Neuronal stem cell (in vitro differentiated cells): ENCODE data around the gene DLGAP4.

Experiments used
- DNase-seq: peaks from one replicate; pipeline ENCODE4 v3.0.0-alpha.2; 2013; ENCODE audit warnings: low spot score
- H2AFZ ChIP-seq: one replicate; pipeline ENCODE4 v1.6.1; 2013; ENCODE audit warnings: mild to moderate bottlenecking, low read length, inconsistent platforms
- H2AK5ac ChIP-seq: 2 replicates; pipeline ENCODE4 v1.6.1; 2013; ENCODE audit warnings: low read depth, mild to moderate bottlenecking, inconsistent platforms, low read length, moderate library complexity, mixed read lengths
- H2BK120ac ChIP-seq: 2 replicates; pipeline ENCODE4 v1.6.1; 2013; ENCODE audit warnings: low read depth, mild to moderate bottlenecking, inconsistent platforms, low read length, moderate library complexity, mixed read lengths
- H2BK12ac ChIP-seq: one replicate; pipeline ENCODE4 v1.6.1; 2013; ENCODE audit warnings: low read length, inconsistent platforms
- H2BK15ac ChIP-seq: 2 replicates; pipeline ENCODE4 v1.6.1; 2013; ENCODE audit warnings: mild to moderate bottlenecking, low read length, inconsistent platforms, mixed read lengths
- H2BK5ac ChIP-seq: one replicate; pipeline ENCODE4 v1.6.1; 2013; ENCODE audit warnings: inconsistent platforms, mild to moderate bottlenecking, low read length, moderate library complexity
- H3K14ac ChIP-seq: one replicate; pipeline ENCODE4 v1.6.1; 2013; ENCODE audit warnings: low read length, inconsistent platforms
- H3K18ac ChIP-seq: 2 replicates; pipeline ENCODE4 v1.6.1; 2013; ENCODE audit warnings: low read length, inconsistent platforms
- H3K23ac ChIP-seq: 2 replicates; pipeline ENCODE4 v1.6.1; 2013; ENCODE audit warnings: low read depth, mild to moderate bottlenecking, mixed read lengths, low read length, inconsistent platforms; ENCODE audit not compliant: poor library complexity
- H3K27ac ChIP-seq: replicated peaks from 3 replicates; pipeline ENCODE4 v1.5.1; 2013; ENCODE audit warnings: low read length, inconsistent platforms
- H3K27me3 ChIP-seq, 3 experiments: 2 replicates each; pipeline ENCODE4 v1.6.1; 2013; ENCODE audit warnings: low read length in 3 of 3, mild to moderate bottlenecking in 2 of 3, inconsistent platforms in 1 of 3, low read depth in 1 of 3, mixed read lengths in 1 of 3, moderate library complexity in 1 of 3; ENCODE audit not compliant: control insufficient read depth in 3 of 3, insufficient read depth in 3 of 3
- H3K36me3 ChIP-seq, 2 donors: replicated peaks in 1 of 2; 2 replicates each; pipeline ENCODE4 v1.6.1; 2013; ENCODE audit warnings: low read length in 2 of 2; ENCODE audit not compliant: control insufficient read depth in 2 of 2, insufficient read depth in 2 of 2
- H3K4ac ChIP-seq: 2 replicates; pipeline ENCODE4 v1.6.1; 2013; ENCODE audit warnings: inconsistent platforms, mild to moderate bottlenecking, low read length, moderate library complexity
- H3K4me1 ChIP-seq, 2 donors: 1 replicate in 1 of 2; 2 replicates in 1 of 2; pipeline ENCODE4 v1.6.1; 2013; ENCODE audit warnings: low read length in 2 of 2, low read depth in 1 of 2; ENCODE audit not compliant: control insufficient read depth in 2 of 2, insufficient read depth in 1 of 2
- H3K4me2 ChIP-seq: one replicate; pipeline ENCODE4 v1.6.1; 2013; ENCODE audit warnings: mild to moderate bottlenecking, low read length, inconsistent platforms; ENCODE audit not compliant: insufficient read depth, poor library complexity, severe bottlenecking
- H3K4me3 ChIP-seq, 2 donors: 2 replicates each; pipeline ENCODE4 v1.5.1; 2013; ENCODE audit warnings: low read length in 2 of 2, mild to moderate bottlenecking in 2 of 2, inconsistent platforms in 1 of 2, moderate library complexity in 1 of 2
- H3K79me1 ChIP-seq: one replicate; pipeline ENCODE4 v1.6.1; 2013; ENCODE audit warnings: low read depth, mild to moderate bottlenecking, inconsistent platforms, low read length, moderate library complexity
- H3K9ac ChIP-seq: one replicate; pipeline ENCODE4 v1.6.1; 2013; ENCODE audit warnings: mild to moderate bottlenecking, low read depth, low read length, inconsistent platforms; ENCODE audit not compliant: poor library complexity
- H3K9me3 ChIP-seq, 2 donors: replicated peaks in 1 of 2; 2 replicates each; pipeline versions ENCODE3 to v1.6.1; 2013; ENCODE audit warnings: low read length in 2 of 2, mild to moderate bottlenecking in 2 of 2, inconsistent platforms in 1 of 2, low read depth in 1 of 2, mixed read lengths in 1 of 2, moderate library complexity in 1 of 2; ENCODE audit not compliant: control insufficient read depth in 2 of 2, insufficient read depth in 1 of 2
- H4K8ac ChIP-seq: one replicate; pipeline ENCODE4 v1.6.1; 2013; ENCODE audit warnings: low read depth, mild to moderate bottlenecking, inconsistent platforms, low read length, moderate library complexity
- H4K91ac ChIP-seq: one replicate; pipeline ENCODE4 v1.6.1; 2013; ENCODE audit warnings: low read length, low read depth, mild to moderate bottlenecking, inconsistent platforms; ENCODE audit not compliant: poor library complexity
- WGBS, 2 donors: extraction: QIAGEN DNeasy Blood & Tissue Kit; methylation state at CpG; one replicate each; pipeline ENCODE4 v1.1.7; 2013; ENCODE audit warnings: missing lambda C conversion rate in 2 of 2, mixed read lengths in 1 of 2; ENCODE audit not compliant: insufficient read length in 2 of 2, insufficient replicate concordance in 1 of 2; ENCODE audit errors: extremely low coverage in 2 of 2; 5-methylcytosine and 5-hydroxymethylcytosine counted together

Gene DLGAP4

GRCh38 chr20:36399147-36399968, 93.2 kb downstream of the DLGAP4 start:
- H3K4me3 ChIP-seq, result no peak overlapping the region
- no peak overlapping the region for H3K4ac ChIP-seq
- H2BK15ac ChIP-seq, result no peak overlapping the region
- no peaks in the 10 kb centered on the region for H3K4me1 ChIP-seq
- no peak overlapping the region for H2AK5ac ChIP-seq
- H2BK5ac ChIP-seq, result no peak overlapping the region
- H3K79me1 ChIP-seq, result no peaks in the 10 kb centered on the region
- H4K91ac ChIP-seq, result no peak overlapping the region
- H3K4me2 ChIP-seq, result no peak overlapping the region
- H4K8ac ChIP-seq, result no peak overlapping the region
- H3K27ac ChIP-seq, result no peak overlapping the region
- H3K18ac ChIP-seq, result no peak overlapping the region
- H3K9ac ChIP-seq, result no peak overlapping the region
- H3K36me3 ChIP-seq, result peaks cover 0 to 2% of the 10 kb centered on the region in 2 donors
- peak; percentile 32 for DNase-seq
- no peak overlapping the region for H2AFZ ChIP-seq
- peaks cover 0 to 6% (median 3%) of the 10 kb centered on the region in 3 experiments for H3K27me3 ChIP-seq
- H3K23ac ChIP-seq, result no peak overlapping the region
- no peak overlapping the region for H3K14ac ChIP-seq
- H3K9me3 ChIP-seq, result peaks cover 0 to 6% of the 10 kb centered on the region in 2 donors
- H2BK12ac ChIP-seq, result no peak overlapping the region
- H2BK120ac ChIP-seq, result no peak overlapping the region
- no CpG with 5 or more reads among the region's 6 CpGs for WGBS, 2 donors

GRCh38 chr20:36399969-36400545, 93.9 kb downstream of the DLGAP4 start:
- Histone ChIP-seq H4K8ac (no peak overlapping the region), H2AFZ (no peak overlapping the region), H3K4me1 (no peaks in the 10 kb centered on the region), H3K14ac (no peak overlapping the region), H3K18ac (no peak overlapping the region), H3K9ac (no peak overlapping the region), H2BK12ac (no peak overlapping the region), H3K36me3 (peaks cover 0 to 2% of the 10 kb centered on the region in 2 donors), H3K9me3 (peaks cover 0 to 6% of the 10 kb centered on the region in 2 donors), H2BK5ac (no peak overlapping the region), H3K79me1 (no peaks in the 10 kb centered on the region), H3K4me2 (no peak overlapping the region), H3K4ac (no peak overlapping the region), H2BK120ac (no peak overlapping the region), H4K91ac (no peak overlapping the region), H3K27me3 (peaks cover 0 to 6% (median 3%) of the 10 kb centered on the region in 3 experiments), H2BK15ac (no peak overlapping the region), H3K4me3 (no peak overlapping the region), H3K27ac (no peak overlapping the region), H2AK5ac (no peak overlapping the region), H3K23ac (no peak overlapping the region)
- 100% methylated on average over 1 of the region's 7 CpGs; no CpG with 5 or more reads in 1 of the 2 donors for WGBS, 2 donors
- DNase-seq, result no peak

- Histone ChIP-seq H3K14ac (no peak overlapping the region), H3K27ac (no peak overlapping the region), H2BK120ac (no peak overlapping the region), H3K9ac (no peak overlapping the region), H2BK5ac (no peak overlapping the region), H3K4me1 (no peaks in the 10 kb centered on the region), H3K36me3 (peaks cover 0 to 2% of the 10 kb centered on the region in 2 donors), H3K4me2 (no peak overlapping the region), H3K79me1 (no peaks in the 10 kb centered on the region), H3K4ac (no peak overlapping the region), H2AFZ (no peak overlapping the region), H4K91ac (no peak overlapping the region), H3K23ac (no peak overlapping the region), H3K27me3 (peaks cover 0 to 6% (median 3%) of the 10 kb centered on the region in 3 experiments), H4K8ac (no peak overlapping the region), H3K4me3 (no peak overlapping the region), H2BK15ac (no peak overlapping the region), H2AK5ac (no peak overlapping the region), H3K9me3 (peaks cover 0 to 5% of the 10 kb centered on the region in 2 donors), H2BK12ac (no peak overlapping the region), H3K18ac (peak overlapping the region; percentile 68)
- no CpG with 5 or more reads among the region's 18 CpGs for WGBS, 2 donors
- no peak for DNase-seq
These were observed 95.0 kb downstream of the DLGAP4 start for GRCh38 chr20:36400909-36401735.
